Neural progenitor cell (in vitro differentiated cells): ENCODE measurements around the gene ZYX. TPM values are rescaled to one million over a fixed set of nuclear protein-coding genes. Genes with fewer than 3 reads are reported as not detected.
A peak's percentile ranks its signal among the peaks of the same experiment; 100 is the strongest.

Experiments used
- DNase-seq: peaks from one replicate; pipeline ENCODE4 v3.0.0-alpha.2; 2016; ENCODE audit warnings: low spot score
- H2AFZ ChIP-seq: fragments of 200-600 bp; sonication (generic); replicated peaks from 2 replicates; pipeline ENCODE4 v1.6.1; 2016; ENCODE audit warnings: antibody characterized with exemption
- H3F3A ChIP-seq: fragments of 200-600 bp; sonication (generic); 2 replicates; pipeline ENCODE4 v1.6.1; 2016; ENCODE audit warnings: antibody characterized with exemption, low read depth
- H3K27ac ChIP-seq: fragments of 200-600 bp; sonication (generic); 2 replicates; pipeline ENCODE4 v1.5.1; 2016; ENCODE audit warnings: mild to moderate bottlenecking
- H3K27me3 ChIP-seq: fragments of 200-600 bp; sonication (generic); 2 replicates; pipeline ENCODE4 v1.6.1; 2016; ENCODE audit warnings: mild to moderate bottlenecking, moderate library complexity
- H3K36me3 ChIP-seq: fragments of 200-600 bp; sonication (generic); 2 replicates; pipeline ENCODE4 v1.5.1; 2016
- H3K4me1 ChIP-seq: fragments of 200-600 bp; sonication (generic); 2 replicates; pipeline ENCODE4 v1.6.1; 2016; ENCODE audit warnings: mixed run types
- H3K4me2 ChIP-seq: fragments of 200-600 bp; sonication (generic); 2 replicates; pipeline ENCODE4 v1.6.1; 2016
- H3K4me3 ChIP-seq: fragments of 200-600 bp; sonication (generic); 2 replicates; pipeline ENCODE4 v1.5.1; 2016
- H3K79me2 ChIP-seq: fragments of 200-600 bp; sonication (generic); 2 replicates; pipeline ENCODE4 v1.6.1; 2016; ENCODE audit warnings: low read depth
- H3K9ac ChIP-seq: fragments of 200-600 bp; sonication (generic); 2 replicates; pipeline ENCODE4 v1.6.1; 2016
- H3K9me3 ChIP-seq: fragments of 200-600 bp; sonication (generic); 2 replicates; pipeline ENCODE4 v1.5.1; 2016; ENCODE audit warnings: low read depth
- H4K20me1 ChIP-seq: fragments of 200-600 bp; sonication (generic); 2 replicates; pipeline ENCODE4 v1.6.1; 2016; ENCODE audit warnings: low read depth
- H3K27ac Mint-ChIP-seq: 3 replicates; pipeline ENCODE4 v1.8.0; 2021; ENCODE audit warnings: mixed read lengths
- H3K27me3 Mint-ChIP-seq: 2 replicates; pipeline ENCODE4 v1.8.0; 2022; ENCODE audit warnings: low read depth, mild to moderate bottlenecking, inconsistent platforms, moderate library complexity, mixed read lengths; ENCODE audit not compliant: insufficient read depth
- H3K36me3 Mint-ChIP-seq: 3 replicates; pipeline ENCODE4 v1.8.0; 2021; ENCODE audit warnings: mixed read lengths
- H3K4me1 Mint-ChIP-seq: 3 replicates; pipeline ENCODE4 v1.8.0; 2021; ENCODE audit warnings: mixed read lengths
- H3K4me3 Mint-ChIP-seq: 3 replicates; pipeline ENCODE4 v1.8.0; 2021; ENCODE audit warnings: mild to moderate bottlenecking, moderate library complexity, mixed read lengths
- H3K9me3 Mint-ChIP-seq: 3 replicates; pipeline ENCODE4 v1.8.0; 2020; ENCODE audit warnings: mixed read lengths
- EZH2 ChIP-seq: fragments of 200-600 bp; sonication (generic); IDR thresholded peaks from 2 replicates; pipeline ENCODE4 v1.6.1; 2017; ENCODE audit warnings: antibody characterized with exemption, mild to moderate bottlenecking, moderate library complexity
- EZH2phosphoT487 ChIP-seq: fragments of 200-600 bp; sonication (generic); IDR thresholded peaks from 2 replicates; pipeline ENCODE4 v1.6.1; 2017; ENCODE audit warnings: antibody characterized with exemption
- total RNA-seq: library from RNA; depleted of rRNA; stranded (reverse); fragments of >200 nt; gene quantifications from 2 replicates; pipeline ENCODE4 v1.2.3, GENCODE V29; 2015; ENCODE audit warnings: low replicate concordance
- TF ChIP-seq, protein P1 (sequence below): fragments of 200-600 bp; sonication (generic); IDR thresholded peaks from 2 replicates; pipeline ENCODE4 v1.5.1; 2017; ENCODE audit warnings: antibody characterized with exemption, mild to moderate bottlenecking

The ZYX gene
- total RNA-seq, 1 donor from 2014 or later: 5.2 TPM

DNA sequence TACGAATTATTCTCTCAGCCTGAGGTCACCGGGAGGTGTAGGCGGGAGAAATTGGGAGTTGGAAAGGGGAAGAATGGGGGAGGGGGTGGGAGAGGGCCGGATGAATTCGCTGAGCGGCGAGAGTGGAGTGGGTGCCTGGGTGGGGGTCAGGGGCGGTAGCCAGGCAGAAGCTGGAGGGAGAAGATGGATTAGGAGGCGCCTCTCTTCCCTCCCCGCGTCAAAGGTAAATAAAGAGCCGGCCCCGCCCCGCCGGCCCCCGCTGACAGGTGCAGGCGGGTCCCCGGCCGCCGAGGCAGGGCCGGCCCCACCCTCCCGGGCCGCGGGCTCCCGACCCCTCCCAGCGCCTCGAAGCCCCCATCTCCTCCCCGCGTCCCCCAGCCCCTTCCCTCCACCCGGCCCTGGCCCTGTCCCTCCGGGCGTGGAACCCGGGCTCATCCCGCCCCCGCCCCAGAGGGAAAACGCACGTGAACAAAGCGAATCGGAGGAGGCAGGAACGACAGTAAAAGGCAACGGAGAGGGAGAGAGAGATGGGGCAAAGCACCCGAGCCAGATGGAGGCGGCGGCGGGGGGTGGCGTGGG, 19.5 kb upstream of the ZYX start:
- Mint-ChIP-seq H3K36me3 (peaks cover 26% of the 10 kb centered on the region), H3K27ac (no peak overlapping the region), H3K4me1 (peaks cover 14% of the 10 kb centered on the region), H3K9me3 (no peaks in the 10 kb centered on the region), H3K4me3 (peak overlapping the region; percentile 93), H3K27me3 (peaks cover 8% of the 10 kb centered on the region)
- Histone ChIP-seq H3K9ac (peak overlapping the region; percentile 68), H2AFZ (peak overlapping the region; percentile 92), H3K36me3 (no peaks in the 10 kb centered on the region), H3K4me3 (peak overlapping the region; percentile 93), H3F3A (peaks cover 12% of the 10 kb centered on the region), H3K27ac (no peak overlapping the region), H3K79me2 (no peaks in the 10 kb centered on the region), H3K4me1 (peaks cover 9% of the 10 kb centered on the region), H4K20me1 (no peaks in the 10 kb centered on the region), H3K9me3 (no peaks in the 10 kb centered on the region), H3K27me3 (peaks cover 15% of the 10 kb centered on the region), H3K4me2 (peak overlapping the region; percentile 89)
- TF ChIP-seq, protein P1, sequence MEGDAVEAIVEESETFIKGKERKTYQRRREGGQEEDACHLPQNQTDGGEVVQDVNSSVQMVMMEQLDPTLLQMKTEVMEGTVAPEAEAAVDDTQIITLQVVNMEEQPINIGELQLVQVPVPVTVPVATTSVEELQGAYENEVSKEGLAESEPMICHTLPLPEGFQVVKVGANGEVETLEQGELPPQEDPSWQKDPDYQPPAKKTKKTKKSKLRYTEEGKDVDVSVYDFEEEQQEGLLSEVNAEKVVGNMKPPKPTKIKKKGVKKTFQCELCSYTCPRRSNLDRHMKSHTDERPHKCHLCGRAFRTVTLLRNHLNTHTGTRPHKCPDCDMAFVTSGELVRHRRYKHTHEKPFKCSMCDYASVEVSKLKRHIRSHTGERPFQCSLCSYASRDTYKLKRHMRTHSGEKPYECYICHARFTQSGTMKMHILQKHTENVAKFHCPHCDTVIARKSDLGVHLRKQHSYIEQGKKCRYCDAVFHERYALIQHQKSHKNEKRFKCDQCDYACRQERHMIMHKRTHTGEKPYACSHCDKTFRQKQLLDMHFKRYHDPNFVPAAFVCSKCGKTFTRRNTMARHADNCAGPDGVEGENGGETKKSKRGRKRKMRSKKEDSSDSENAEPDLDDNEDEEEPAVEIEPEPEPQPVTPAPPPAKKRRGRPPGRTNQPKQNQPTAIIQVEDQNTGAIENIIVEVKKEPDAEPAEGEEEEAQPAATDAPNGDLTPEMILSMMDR: no peak
- TF ChIP-seq EZH2 (no peak), EZH2phosphoT487 (no peak)
- peak; percentile 66 for DNase-seq

DNA sequence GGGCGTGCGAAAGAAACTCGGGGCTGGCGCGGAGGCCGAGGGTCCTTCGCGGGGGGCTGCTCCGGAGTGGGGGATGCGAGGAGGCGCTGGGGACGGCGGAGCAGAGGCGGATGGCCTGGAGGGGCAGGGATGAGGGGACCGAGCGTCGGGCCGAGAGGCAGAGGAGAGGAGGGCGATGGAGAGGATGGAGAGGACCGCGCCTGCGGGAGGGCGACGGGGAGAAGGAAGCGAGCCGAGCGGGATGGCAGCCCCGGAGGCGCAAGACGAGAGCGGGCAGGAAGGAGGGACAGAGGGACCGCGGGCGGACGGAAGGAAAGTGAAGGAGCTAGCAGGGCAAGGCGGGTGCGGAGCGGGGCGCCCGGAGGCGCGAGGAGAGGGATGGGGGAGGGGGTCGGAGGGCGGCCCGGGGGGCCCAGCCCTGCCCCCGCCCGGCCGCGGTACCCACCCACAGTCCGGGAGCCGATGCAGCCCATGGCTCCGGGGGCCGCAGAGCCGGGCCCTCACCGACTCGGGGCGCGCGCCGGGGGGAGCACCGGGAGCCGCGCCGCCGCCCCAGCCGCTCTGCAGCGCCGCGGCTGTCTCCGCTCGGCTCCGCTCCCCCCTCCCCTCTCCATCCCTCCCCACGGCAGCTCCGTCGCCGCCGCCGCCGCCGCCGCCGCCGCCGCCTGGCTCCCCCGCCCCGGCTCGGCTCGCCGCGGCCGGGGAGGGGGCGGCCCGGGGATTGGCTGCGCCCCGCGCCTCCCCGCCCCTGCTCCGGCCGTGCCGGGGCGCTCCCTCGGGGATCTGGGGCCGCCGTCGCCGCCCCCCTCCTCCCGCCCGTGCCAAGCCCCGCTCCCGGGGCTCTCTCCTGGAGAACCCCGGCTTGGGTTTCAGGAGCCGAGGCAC, 18.8 kb upstream of the ZYX start, which contains the start of gene FAM131B:
FAM131B (minus strand) TSS at position 583 of the 885 bp plus-strand sequence; CDS start at position 473, 110 bp downstream.
- peaks cover 22% of the 10 kb centered on the region for H3K36me3 Mint-ChIP-seq
- Histone ChIP-seq H3K4me2 (peak within 1 kb of the TSS; percentile 89), H3K4me1 (peaks cover 9% of the 10 kb centered on the region), H3K79me2 (no peaks in the 10 kb centered on the region), H3K36me3 (no peaks in the 10 kb centered on the region), H4K20me1 (no peaks in the 10 kb centered on the region), H3K27ac (no peak within 1 kb of the TSS), H3K9ac (peak within 1 kb of the TSS; percentile 68), H3F3A (peaks cover 12% of the 10 kb centered on the region), H3K9me3 (no peaks in the 10 kb centered on the region), H2AFZ (peak within 1 kb of the TSS; percentile 92), H3K4me3 (peak within 1 kb of the TSS; percentile 93), H3K27me3 (peaks cover 15% of the 10 kb centered on the region)
- H3K27ac Mint-ChIP-seq: peak within 1 kb of the TSS; percentile 21
- no peak for TF ChIP-seq EZH2
- H3K4me1 Mint-ChIP-seq: peaks cover 14% of the 10 kb centered on the region
- H3K27me3 Mint-ChIP-seq: peaks cover 8% of the 10 kb centered on the region
- H3K4me3 Mint-ChIP-seq: peak within 1 kb of the TSS; percentile 93
- DNase-seq: peak; percentile 83
- H3K9me3 Mint-ChIP-seq: no peaks in the 10 kb centered on the region

DNA sequence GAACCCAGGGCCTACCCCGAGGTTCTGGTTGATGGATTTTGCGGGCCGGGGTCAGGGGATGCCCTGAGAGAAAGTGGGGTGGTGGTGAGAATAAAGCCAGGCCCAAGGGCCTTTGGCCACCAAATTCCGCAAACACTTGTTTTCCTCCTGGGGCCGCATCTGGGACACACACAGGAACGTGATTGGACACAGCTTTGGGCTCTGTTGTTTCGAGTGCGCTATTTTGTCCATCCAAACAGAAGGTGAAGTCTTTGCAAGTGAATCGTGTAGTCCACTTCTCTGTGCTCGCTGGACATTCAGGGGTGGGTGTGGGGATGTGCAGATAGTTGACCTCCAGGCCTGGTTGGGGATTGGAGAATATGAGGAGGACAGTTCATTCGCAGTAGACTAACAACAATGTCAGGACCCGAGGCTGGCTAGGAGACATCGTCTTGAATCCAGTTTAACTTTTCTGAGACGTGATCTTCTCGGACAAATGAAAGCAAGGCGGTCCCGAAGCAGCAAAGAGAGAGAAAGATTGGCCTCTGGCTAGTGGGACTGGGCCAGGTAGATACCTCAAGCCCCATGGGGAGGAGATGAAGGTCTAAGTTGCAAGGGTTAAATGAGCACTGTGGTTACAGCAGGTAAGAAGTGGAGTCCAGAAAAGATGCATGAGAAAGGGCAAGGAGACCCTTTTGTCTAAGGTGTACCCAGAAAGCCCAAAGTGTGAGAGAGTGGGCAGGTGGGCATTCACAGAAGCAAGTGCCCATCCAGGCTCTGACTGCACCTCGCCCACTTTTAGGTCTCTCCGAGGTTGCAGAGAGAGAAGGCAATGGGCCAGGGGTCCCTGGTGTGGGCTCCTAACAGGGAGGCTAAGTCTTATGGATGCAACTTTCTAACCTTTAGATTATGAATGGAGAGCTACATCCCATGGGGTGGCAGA, 17.9 kb upstream of the ZYX start:
- Mint-ChIP-seq H3K36me3 (peaks cover 16% of the 10 kb centered on the region), H3K4me1 (peaks cover 14% of the 10 kb centered on the region), H3K27ac (peak overlapping the region; percentile 21), H3K4me3 (peak overlapping the region; percentile 89), H3K27me3 (peaks cover 8% of the 10 kb centered on the region), H3K9me3 (no peaks in the 10 kb centered on the region)
- Histone ChIP-seq H2AFZ (peak overlapping the region; percentile 44), H3K36me3 (no peaks in the 10 kb centered on the region), H3K27me3 (peaks cover 15% of the 10 kb centered on the region), H3K4me1 (peaks cover 9% of the 10 kb centered on the region), H3K27ac (no peak overlapping the region), H3K9me3 (no peaks in the 10 kb centered on the region), H4K20me1 (no peaks in the 10 kb centered on the region), H3K4me2 (peak overlapping the region; percentile 72), H3F3A (peaks cover 12% of the 10 kb centered on the region), H3K9ac (no peak overlapping the region), H3K4me3 (peak overlapping the region; percentile 93), H3K79me2 (no peaks in the 10 kb centered on the region)
- TF ChIP-seq EZH2: no peak
- TF ChIP-seq, protein P1: no peak
- TF ChIP-seq EZH2phosphoT487: no peak
- no peak for DNase-seq
